Activated T-cell treated with anti-CD3 and anti-CD28 coated beads, Interleukin-2, amount 50 U/mL, for 48 hours (primary cell): ENCODE results near the gene ANKRD60.

ENCODE experiments used
- DNase-seq, 2 experiments: peaks; one replicate each; pipeline ENCODE4 v3.0.0-alpha.2; 2020

ANKRD60 gene

GRCh38 chr20:58184984-58185383 is 43.5 kb downstream of the ANKRD60 start:
- DNase-seq = no peak

DNA sequence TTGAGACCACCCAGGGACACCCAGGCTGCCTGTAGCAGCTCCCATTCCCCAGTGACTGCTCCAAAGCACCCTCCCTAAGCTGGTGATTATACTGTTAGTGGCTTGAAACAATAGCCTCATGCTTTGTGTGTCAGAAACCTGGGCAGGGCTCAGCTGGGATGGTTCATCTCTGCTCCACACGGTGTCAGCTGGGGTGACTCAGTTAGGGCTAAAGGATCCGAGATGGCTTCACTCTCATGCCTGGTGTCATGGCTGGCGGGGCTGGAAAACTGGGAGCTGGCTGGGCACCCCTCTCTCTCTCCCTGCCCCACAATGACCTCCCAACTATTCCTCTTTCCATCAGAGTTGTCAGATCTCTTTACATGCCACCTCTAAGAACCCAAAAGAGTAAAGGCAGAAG is 44.4 kb downstream of the ANKRD60 start:
- DNase-seq = no peak

DNA sequence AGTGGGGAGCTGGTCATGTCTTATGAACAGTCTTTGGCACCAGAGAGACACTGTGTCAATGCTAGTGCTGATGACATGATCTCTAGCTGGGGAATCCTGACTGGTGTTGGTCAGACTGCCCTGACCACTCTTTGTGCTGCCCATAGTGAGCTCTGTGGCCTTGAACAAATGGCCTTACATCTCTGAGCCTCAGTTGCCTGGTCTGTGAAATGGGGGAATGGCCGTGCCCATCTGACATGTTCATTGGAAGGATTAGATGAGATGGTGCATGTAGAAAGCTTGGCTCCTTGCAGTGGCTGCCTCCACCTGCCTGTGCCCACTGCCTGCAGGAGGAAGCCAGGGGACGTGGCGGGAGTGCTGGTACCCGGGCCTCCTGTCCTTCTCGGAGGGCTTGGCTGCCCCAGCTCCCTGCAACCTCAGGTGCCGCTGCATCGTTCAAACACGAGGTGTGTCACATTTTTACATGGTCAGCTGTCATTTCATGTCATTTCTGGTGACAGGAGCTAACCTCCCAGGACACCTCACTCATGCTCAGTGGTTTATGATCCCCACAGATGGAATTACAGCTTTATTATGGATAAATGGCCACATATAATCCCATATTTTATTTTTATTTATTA is 45.8 kb downstream of the ANKRD60 start:
- DNase-seq = no peak

DNA sequence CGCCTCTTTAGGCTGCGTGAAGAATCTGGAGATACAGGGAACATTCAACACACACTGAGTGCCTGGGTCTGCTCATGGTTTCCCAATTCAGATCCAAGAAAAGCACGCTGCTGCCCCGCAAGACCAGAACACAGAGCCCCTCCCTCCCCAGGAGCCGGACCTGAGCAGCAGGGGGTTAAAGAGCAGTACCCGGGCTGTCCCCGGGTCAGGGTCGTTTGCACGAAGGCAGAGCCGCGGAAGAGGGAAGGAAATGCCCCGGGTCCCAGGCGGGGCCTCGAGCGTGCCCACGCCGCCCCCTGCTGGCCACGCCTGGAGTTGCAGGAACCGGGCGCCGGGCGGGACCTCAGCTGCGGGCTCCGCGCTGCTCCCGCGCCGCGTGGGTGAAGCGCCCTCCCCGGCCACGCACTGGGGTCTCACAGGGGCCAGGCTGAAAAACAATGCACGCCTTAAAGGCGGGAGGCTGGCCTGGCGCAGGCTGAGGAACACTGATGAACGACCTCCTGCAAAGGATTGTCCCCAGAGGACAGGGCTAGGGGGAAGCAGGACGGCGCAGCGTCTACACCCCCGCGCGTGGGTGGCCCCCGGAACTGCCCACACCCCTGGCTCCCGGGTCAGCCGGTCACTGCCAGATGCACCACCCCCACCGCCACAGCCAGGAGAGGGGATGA is 48.9 kb downstream of the ANKRD60 start:
- DNase-seq = peak; percentile 79 to 84

DNA sequence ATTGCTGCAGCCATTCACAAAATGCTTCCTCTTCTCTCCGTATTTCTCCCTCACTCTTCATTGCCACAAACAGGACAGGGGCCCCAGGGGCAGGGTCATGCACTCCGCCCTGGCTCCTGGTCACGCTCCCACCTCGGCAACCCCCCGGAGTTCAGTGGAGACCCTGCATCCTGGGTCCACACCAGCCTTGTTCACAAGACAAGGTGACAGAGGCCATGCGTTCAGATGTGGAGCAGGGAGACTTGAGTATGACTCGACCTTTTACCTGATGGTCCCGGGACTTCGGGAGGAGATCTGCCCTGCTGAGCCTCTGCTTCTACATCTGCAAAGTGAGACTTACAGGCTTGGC is 49.4 kb downstream of the ANKRD60 start:
- no peak for DNase-seq

GRCh38 chr20:58177799-58178198 is 50.7 kb downstream of the ANKRD60 start:
- no peak for DNase-seq

GRCh38 chr20:58175836-58176235 is 52.6 kb downstream of the ANKRD60 start:
- no peak for DNase-seq

- DNase-seq = no peak
Measured at GRCh38 chr20:58175425-58175824, 53.0 kb downstream of the ANKRD60 start.

DNA sequence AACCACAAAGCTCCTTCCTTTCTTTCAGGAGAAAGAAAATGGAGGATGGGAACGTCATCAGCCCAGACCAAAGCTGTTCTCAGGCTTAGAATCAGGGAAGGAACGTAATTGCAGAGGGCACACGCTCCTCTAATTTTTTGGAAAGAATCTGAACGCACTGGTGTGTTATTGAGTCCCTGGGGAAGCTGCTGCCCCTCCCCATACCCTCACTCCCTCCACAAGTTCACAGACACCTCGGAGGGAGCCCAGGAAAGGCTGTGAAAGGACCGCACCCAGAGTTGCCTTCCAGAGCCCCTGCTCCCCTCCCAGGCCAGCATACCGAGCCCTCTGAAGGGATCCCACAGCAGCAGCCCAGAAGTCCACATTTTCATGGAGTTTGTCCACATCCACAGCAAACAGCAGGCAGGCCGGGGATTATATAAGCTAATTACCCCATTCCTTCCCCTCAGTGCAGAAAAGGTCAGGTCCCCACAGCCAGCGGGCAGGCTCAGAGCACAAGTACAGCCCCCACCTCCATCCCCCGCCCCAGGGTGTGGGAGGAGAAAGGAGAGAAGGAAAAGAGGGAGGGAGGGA is 53.7 kb downstream of the ANKRD60 start:
- DNase-seq = no peak

DNA sequence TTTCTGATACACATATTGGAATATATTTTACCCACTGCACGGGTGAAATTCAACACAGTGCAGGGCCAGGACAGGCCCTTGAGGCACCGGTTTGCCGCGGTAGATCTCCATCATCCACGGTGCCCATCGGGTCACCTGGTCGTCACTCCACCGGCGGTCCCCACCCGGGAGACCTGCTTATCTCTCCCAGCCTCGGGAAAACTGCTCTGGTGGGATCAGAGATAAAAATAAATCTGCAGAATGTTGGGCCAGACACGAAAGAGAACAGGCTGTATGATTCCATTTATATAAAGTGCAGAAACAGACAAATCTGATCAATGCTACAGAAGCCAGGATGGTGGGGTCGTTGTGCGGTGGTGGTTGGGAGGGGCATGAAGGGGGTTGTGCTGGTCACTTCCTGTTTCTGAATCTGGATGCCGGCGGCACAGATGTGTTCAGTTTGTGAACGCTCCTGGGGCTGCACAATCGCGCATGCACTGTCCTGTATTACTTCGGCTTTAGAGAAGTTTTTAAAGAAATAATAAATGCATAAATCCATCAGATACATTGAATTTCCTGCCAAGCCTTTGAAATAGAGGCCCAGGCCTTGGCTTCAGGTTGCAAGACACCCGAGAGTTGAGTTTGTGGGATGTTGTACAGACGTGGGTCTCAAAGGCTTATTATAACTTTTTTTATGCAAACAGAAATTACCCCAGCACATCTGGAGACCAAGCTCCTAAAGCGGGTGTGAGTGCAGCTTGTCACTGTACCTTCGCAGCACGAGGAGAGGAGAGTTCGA is 54.3 kb downstream of the ANKRD60 start:
- no peak for DNase-seq

DNA sequence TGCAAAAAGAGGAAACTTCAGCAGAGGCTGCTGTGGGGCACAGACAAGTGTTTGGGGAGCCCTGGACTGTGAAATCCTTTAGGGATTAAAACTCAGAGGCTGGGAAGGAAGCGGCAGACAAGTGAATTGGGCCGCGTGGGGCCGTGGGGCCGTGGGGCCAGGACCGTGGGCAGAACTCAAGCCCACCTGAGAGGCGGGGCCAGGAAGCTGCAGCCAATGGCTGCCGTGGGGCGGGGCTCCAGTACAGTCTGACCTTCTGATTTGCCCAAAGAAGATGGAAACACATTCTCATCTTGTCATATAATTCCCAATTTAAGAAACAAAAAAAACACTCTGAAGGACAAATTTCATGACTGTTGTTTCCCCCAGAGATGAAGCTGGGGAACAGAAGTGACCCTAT is 55.4 kb downstream of the ANKRD60 start:
- no peak for DNase-seq

DNA sequence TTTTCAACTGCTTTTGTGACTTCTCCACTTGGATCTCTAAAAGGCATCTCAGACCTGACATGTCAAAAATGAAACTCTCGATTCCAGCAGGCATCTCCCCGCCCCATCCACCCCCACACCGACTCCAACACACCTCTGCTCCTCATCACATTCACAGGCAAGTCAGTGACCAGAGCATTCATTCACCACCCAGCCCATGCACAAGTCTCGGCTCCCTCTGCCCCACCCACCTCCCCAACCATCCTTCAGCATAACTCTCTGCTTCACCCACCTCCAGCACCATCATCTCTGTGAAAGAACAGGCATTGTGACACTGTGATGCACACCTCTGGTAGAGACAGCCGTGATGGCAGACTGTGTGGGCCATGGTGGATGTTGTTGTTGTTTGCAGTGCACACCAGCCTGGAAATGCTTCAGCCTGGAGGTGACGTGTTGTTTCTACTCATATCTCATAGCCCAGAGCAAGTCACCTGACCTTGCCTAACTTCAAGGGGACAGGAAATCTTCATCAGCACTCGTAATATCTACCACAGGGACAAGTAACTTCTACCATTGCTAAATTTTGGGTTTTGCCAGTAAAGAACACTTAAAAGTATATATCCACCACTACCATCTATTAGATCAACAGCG is 56.5 kb downstream of the ANKRD60 start:
- no peak for DNase-seq

GRCh38 chr20:58169450-58169849 is 59.0 kb downstream of the ANKRD60 start:
- no peak for DNase-seq

DNA sequence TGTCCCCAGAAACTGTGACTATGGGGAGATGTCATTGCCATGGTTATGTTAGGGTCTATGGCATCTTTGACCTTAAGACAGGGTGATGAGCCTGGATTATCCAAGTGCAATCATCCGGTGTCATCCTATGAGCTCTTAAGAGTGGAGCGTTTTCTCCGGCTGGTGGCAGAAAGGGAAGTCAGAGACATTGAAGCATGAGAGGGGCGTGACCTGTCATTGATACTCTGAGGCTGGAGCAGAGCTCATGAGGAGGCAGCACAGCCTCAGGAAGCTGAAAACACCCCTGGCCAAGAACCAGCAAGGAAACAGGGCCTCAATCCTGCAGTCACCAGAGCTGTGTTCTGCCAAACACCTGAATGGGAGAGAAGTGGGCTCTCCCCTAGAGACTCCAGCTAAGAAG is 59.6 kb downstream of the ANKRD60 start:
- no peak for DNase-seq

GRCh38 chr20:58167759-58168158 is 60.7 kb downstream of the ANKRD60 start:
- no peak for DNase-seq
